GM10847 (cell line): ENCODE data around the gene NLRP1.

Experiments
- POLR2A ChIP-seq: IDR thresholded peaks from 2 replicates; pipeline ENCODE4 v1.6.1; 2011; ENCODE audit not compliant: insufficient read length; ENCODE audit errors: extremely low read depth

NLRP1 gene

GRCh38 chr17:5584383-5585286, at the start of gene NLRP1:
NLRP1 (minus strand) TSS chr17:5584509; CDS start chr17:5583957, 552 bp downstream.
- peak; percentile 55 for TF ChIP-seq POLR2A

GRCh38 chr17:5631958-5632590, 47.8 kb upstream of the NLRP1 start:
- no peak for TF ChIP-seq POLR2A

- TF ChIP-seq POLR2A = no peak
These were observed 46.1 kb upstream of the NLRP1 start for GRCh38 chr17:5630434-5630833.

GRCh38 chr17:5629128-5629527, 44.8 kb upstream of the NLRP1 start:
- TF ChIP-seq POLR2A = no peak

- no peak for TF ChIP-seq POLR2A
These were observed 44.0 kb upstream of the NLRP1 start for GRCh38 chr17:5628262-5628661.

GRCh38 chr17:5624211-5624610, 39.9 kb upstream of the NLRP1 start:
- no peak for TF ChIP-seq POLR2A

- no peak for TF ChIP-seq POLR2A
These were observed 37.4 kb upstream of the NLRP1 start for GRCh38 chr17:5621729-5622128.

- TF ChIP-seq POLR2A = no peak
These were observed 36.7 kb upstream of the NLRP1 start for GRCh38 chr17:5621026-5621425.

GRCh38 chr17:5619088-5619740, 34.9 kb upstream of the NLRP1 start:
- TF ChIP-seq POLR2A = no peak

- TF ChIP-seq POLR2A = no peak
These were observed 34.2 kb upstream of the NLRP1 start for GRCh38 chr17:5618476-5618875.

- no peak for TF ChIP-seq POLR2A
These were observed 31.2 kb upstream of the NLRP1 start for GRCh38 chr17:5615476-5615875.

- no peak for TF ChIP-seq POLR2A
These were observed 26.6 kb upstream of the NLRP1 start for GRCh38 chr17:5610956-5611355.

- TF ChIP-seq POLR2A = no peak
These were observed 24.2 kb upstream of the NLRP1 start for GRCh38 chr17:5608399-5609112.

- no peak for TF ChIP-seq POLR2A
These were observed 23.6 kb upstream of the NLRP1 start for GRCh38 chr17:5607946-5608345.

- no peak for TF ChIP-seq POLR2A
These were observed 21.1 kb upstream of the NLRP1 start for GRCh38 chr17:5605452-5605851.
